Mesenchymal stem cell (in vitro differentiated cells and primary cell): ENCODE results near the gene SRSF1.

Source experiments
- DNase-seq: peaks from one replicate; pipeline ENCODE4 v3.0.0-alpha.2; 2013
- H2AFZ ChIP-seq: one replicate; pipeline ENCODE4 v1.6.1; 2013; ENCODE audit warnings: low read depth, mild to moderate bottlenecking, control low read depth, inconsistent platforms, low read length, moderate library complexity
- H2AK5ac ChIP-seq: 2 replicates; pipeline ENCODE4 v1.6.1; 2013; ENCODE audit warnings: low read length, moderate library complexity, mild to moderate bottlenecking, inconsistent platforms; ENCODE audit not compliant: severe bottlenecking
- H2BK120ac ChIP-seq: one replicate; pipeline ENCODE4 v1.6.1; 2013; ENCODE audit warnings: low read depth, mild to moderate bottlenecking, inconsistent platforms, low read length, moderate library complexity
- H2BK12ac ChIP-seq, 2 experiments: one replicate each; pipeline ENCODE4 v1.6.1; 2013; ENCODE audit warnings: inconsistent platforms in 2 of 2, low read length in 2 of 2, mild to moderate bottlenecking in 2 of 2, moderate library complexity in 2 of 2, control low read depth in 1 of 2
- H2BK15ac ChIP-seq: one replicate; pipeline ENCODE4 v1.6.1; 2013; ENCODE audit warnings: mild to moderate bottlenecking, low read depth, inconsistent platforms; ENCODE audit not compliant: poor library complexity, severe bottlenecking
- H2BK5ac ChIP-seq: 2 replicates; pipeline ENCODE4 v1.6.1; 2013; ENCODE audit warnings: low read depth, mild to moderate bottlenecking, low read length, control low read depth, inconsistent platforms; ENCODE audit not compliant: poor library complexity, severe bottlenecking
- H3K14ac ChIP-seq, 2 experiments: one replicate each; pipeline ENCODE4 v1.6.1; 2013; ENCODE audit warnings: inconsistent platforms in 2 of 2, low read length in 2 of 2, control low read depth in 1 of 2, mild to moderate bottlenecking in 1 of 2, moderate library complexity in 1 of 2
- H3K18ac ChIP-seq, 2 experiments: one replicate each; pipeline ENCODE4 v1.6.1; 2013; ENCODE audit warnings: inconsistent platforms in 2 of 2, low read length in 2 of 2, control low read depth in 1 of 2, low read depth in 1 of 2, mild to moderate bottlenecking in 1 of 2
- H3K23ac ChIP-seq, 2 experiments: one replicate each; pipeline ENCODE4 v1.6.1; 2013; ENCODE audit warnings: inconsistent platforms in 2 of 2, low read length in 2 of 2, mild to moderate bottlenecking in 2 of 2, moderate library complexity in 2 of 2, control low read depth in 1 of 2
- H3K27ac ChIP-seq: 2 replicates; pipeline ENCODE4 v1.5.1; 2013; ENCODE audit warnings: mild to moderate bottlenecking, moderate library complexity, low read length, control low read depth, inconsistent platforms; ENCODE audit not compliant: poor library complexity, severe bottlenecking
- H3K27me3 ChIP-seq, 2 experiments: 2 replicates each; pipeline versions ENCODE4 v1.6.1 to v1.7.0; 2013; ENCODE audit warnings: low read length in 2 of 2, mild to moderate bottlenecking in 2 of 2, moderate library complexity in 2 of 2, control low read depth in 1 of 2, inconsistent platforms in 1 of 2; ENCODE audit not compliant: control insufficient read depth in 1 of 2, insufficient read depth in 1 of 2
- H3K36me3 ChIP-seq, 2 experiments: 2 replicates each; pipeline versions ENCODE4 v1.6.1 to v1.7.0; 2013; ENCODE audit warnings: low read length in 2 of 2, control low read depth in 1 of 2, inconsistent platforms in 1 of 2, low read depth in 1 of 2, mild to moderate bottlenecking in 1 of 2; ENCODE audit not compliant: insufficient read depth in 2 of 2, control insufficient read depth in 1 of 2
- H3K4ac ChIP-seq, 2 experiments: one replicate each; pipeline ENCODE4 v1.6.1; 2013; ENCODE audit warnings: inconsistent platforms in 2 of 2, low read length in 2 of 2, mild to moderate bottlenecking in 2 of 2, moderate library complexity in 2 of 2, control low read depth in 1 of 2, low read depth in 1 of 2
- H3K4me1 ChIP-seq: 2 replicates; pipeline ENCODE4 v1.6.1; 2013; ENCODE audit warnings: low read depth, low read length, control low read depth; ENCODE audit not compliant: control insufficient read depth, insufficient read depth
- H3K4me2 ChIP-seq: 2 replicates; pipeline ENCODE4 v1.6.1; 2013; ENCODE audit warnings: low read length, mild to moderate bottlenecking, inconsistent platforms; ENCODE audit not compliant: poor library complexity, severe bottlenecking
- H3K4me3 ChIP-seq, 2 experiments: 2 replicates each; pipeline versions ENCODE4 v1.5.1 to v1.7.0; 2013; ENCODE audit warnings: low read length in 2 of 2, mild to moderate bottlenecking in 2 of 2, control low read depth in 1 of 2, low read depth in 1 of 2; ENCODE audit not compliant: insufficient read depth in 1 of 2
- H3K79me1 ChIP-seq: replicated peaks from 2 replicates; pipeline ENCODE4 v1.6.1; 2013; ENCODE audit warnings: mild to moderate bottlenecking, control low read depth, low read length, inconsistent platforms; ENCODE audit not compliant: poor library complexity, severe bottlenecking
- H3K9ac ChIP-seq: 2 replicates; pipeline ENCODE4 v1.7.0; 2013; ENCODE audit warnings: mild to moderate bottlenecking, low read length, moderate library complexity
- H3K9me3 ChIP-seq: 2 replicates; pipeline ENCODE4 v1.7.0; 2013; ENCODE audit warnings: mild to moderate bottlenecking, low read length; ENCODE audit not compliant: control insufficient read depth
- H4K8ac ChIP-seq: one replicate; pipeline ENCODE4 v1.6.1; 2013; ENCODE audit warnings: inconsistent platforms, mild to moderate bottlenecking, low read length, moderate library complexity
- H4K91ac ChIP-seq: one replicate; pipeline ENCODE4 v1.6.1; 2013; ENCODE audit warnings: mild to moderate bottlenecking, low read length, inconsistent platforms
- WGBS: methylation state at CpG from one replicate; pipeline ENCODE4 v1.1.7; 2013; ENCODE audit warnings: mixed read lengths; 5-methylcytosine and 5-hydroxymethylcytosine counted together

Gene SRSF1

GRCh38 chr17:58032691-58033415 lies 25.8 kb upstream of the SRSF1 start:
- H3K14ac ChIP-seq: no peak overlapping the region
- H4K91ac ChIP-seq: no peak overlapping the region

GRCh38 chr17:58028578-58028977 lies 21.5 kb upstream of the SRSF1 start:
- no peak overlapping the region for H3K4me3 ChIP-seq
- H2BK120ac ChIP-seq: no peak overlapping the region
- no peak overlapping the region for H3K4me2 ChIP-seq
- H3K36me3 ChIP-seq: no peaks in the 10 kb centered on the region
- no peak overlapping the region for H3K18ac ChIP-seq
- no peaks in the 10 kb centered on the region for H3K79me1 ChIP-seq
- no peak overlapping the region for H2AFZ ChIP-seq
- no peak overlapping the region for H3K23ac ChIP-seq
- no peak overlapping the region for H2BK5ac ChIP-seq
- no peak overlapping the region for H3K27ac ChIP-seq
- no peak overlapping the region for H3K14ac ChIP-seq
- no peak overlapping the region for H4K8ac ChIP-seq
- H3K27me3 ChIP-seq: peaks cover 0 to 12% of the 10 kb centered on the region in 2 experiments
- no peak overlapping the region for H2AK5ac ChIP-seq
- no peaks in the 10 kb centered on the region for H3K4me1 ChIP-seq
- H3K4ac ChIP-seq: no peak overlapping the region
- no peak for DNase-seq
- H3K9ac ChIP-seq: no peak overlapping the region
- no peak overlapping the region for H2BK15ac ChIP-seq
- no peak overlapping the region for H4K91ac ChIP-seq
- H2BK12ac ChIP-seq: no peak overlapping the region
- no peaks in the 10 kb centered on the region for H3K9me3 ChIP-seq

More at GRCh38 chr17:58032691-58033415, 25.8 kb upstream of the SRSF1 start:
- H3K36me3 ChIP-seq: no peaks in the 10 kb centered on the region
- H3K27ac ChIP-seq: no peak overlapping the region
- no peaks in the 10 kb centered on the region for H3K4me1 ChIP-seq
- H3K9me3 ChIP-seq: no peaks in the 10 kb centered on the region
- no peak overlapping the region for H3K4me2 ChIP-seq
- H2BK5ac ChIP-seq: no peak overlapping the region
- H2BK15ac ChIP-seq: no peak overlapping the region
- no peak overlapping the region for H2BK12ac ChIP-seq
- no peak overlapping the region for H2AK5ac ChIP-seq
- no peak overlapping the region for H2AFZ ChIP-seq
- H3K23ac ChIP-seq: no peak overlapping the region
- H3K9ac ChIP-seq: no peak overlapping the region
- no peak overlapping the region for H3K18ac ChIP-seq
- no peaks in the 10 kb centered on the region for H3K79me1 ChIP-seq
- no peak overlapping the region for H4K8ac ChIP-seq
- no peak overlapping the region for H3K4me3 ChIP-seq
- DNase-seq: no peak
- WGBS: 71% methylated on average over 4 of the region's 6 CpGs
- peaks cover 3 to 8% of the 10 kb centered on the region in 2 experiments for H3K27me3 ChIP-seq
- no peak overlapping the region for H3K4ac ChIP-seq
- no peak overlapping the region for H2BK120ac ChIP-seq

- no peak overlapping the region for H3K9ac ChIP-seq
- no peak overlapping the region for H2AFZ ChIP-seq
- no peak for DNase-seq
- WGBS: 93% methylated on average over 7 of the region's 9 CpGs
- H3K9me3 ChIP-seq: no peaks in the 10 kb centered on the region
- H3K4me3 ChIP-seq: no peak overlapping the region
- no peak overlapping the region for H2BK120ac ChIP-seq
- peaks cover 0 to 8% of the 10 kb centered on the region in 2 experiments for H3K27me3 ChIP-seq
- H4K91ac ChIP-seq: no peak overlapping the region
- H3K23ac ChIP-seq: no peak overlapping the region
- H3K18ac ChIP-seq: no peak overlapping the region
- no peaks in the 10 kb centered on the region for H3K4me1 ChIP-seq
- no peak overlapping the region for H3K4ac ChIP-seq
- no peak overlapping the region for H2AK5ac ChIP-seq
- H2BK12ac ChIP-seq: no peak overlapping the region
- H3K79me1 ChIP-seq: no peaks in the 10 kb centered on the region
- H3K4me2 ChIP-seq: no peak overlapping the region
- no peak overlapping the region for H3K14ac ChIP-seq
- H2BK15ac ChIP-seq: no peak overlapping the region
- H3K27ac ChIP-seq: no peak overlapping the region
- no peak overlapping the region for H2BK5ac ChIP-seq
- no peak overlapping the region for H4K8ac ChIP-seq
- H3K36me3 ChIP-seq: no peaks in the 10 kb centered on the region
These were observed 13.4 kb upstream of the SRSF1 start for GRCh38 chr17:58020401-58020800.

GRCh38 chr17:58019521-58019920 lies 12.5 kb upstream of the SRSF1 start:
- Histone ChIP-seq H2AK5ac (no peak overlapping the region), H3K23ac (no peak overlapping the region), H3K18ac (no peak overlapping the region), H2BK120ac (no peak overlapping the region), H3K4me3 (no peak overlapping the region), H3K4me2 (no peak overlapping the region), H4K8ac (no peak overlapping the region), H3K4me1 (no peaks in the 10 kb centered on the region), H2BK5ac (no peak overlapping the region), H3K27ac (no peak overlapping the region), H3K36me3 (no peaks in the 10 kb centered on the region), H3K14ac (no peak overlapping the region), H3K9ac (no peak overlapping the region), H3K4ac (no peak overlapping the region), H2AFZ (no peak overlapping the region), H4K91ac (no peak overlapping the region), H3K9me3 (no peaks in the 10 kb centered on the region), H3K79me1 (no peaks in the 10 kb centered on the region), H3K27me3 (peaks cover 0 to 4% of the 10 kb centered on the region in 2 experiments), H2BK15ac (no peak overlapping the region), H2BK12ac (no peak overlapping the region)
- no peak for DNase-seq
